ENCODE data around the gene RTCA. TPM values are rescaled to one million over a fixed set of nuclear protein-coding genes. Genes with fewer than 3 reads are reported as not detected.

The RTCA gene
- total RNA-seq, 2 donors from 2014 or later, result 20.2 to 30.7 TPM

GRCh38 chr1:100305954-100306353, 39.9 kb downstream of the RTCA start:
- no peak overlapping the region for H3K4me3 ChIP-seq
- DNase-seq (ENCODE audit: low spot score), result no peak
- no peak overlapping the region for H3K27ac ChIP-seq
- no peaks in the 10 kb centered on the region for H3K27me3 ChIP-seq
- TF ChIP-seq CTCF (IDR thresholded peaks at IDR 0.05), result no peak
- H3K4me1 ChIP-seq, result no peaks in the 10 kb centered on the region
- no peaks in the 10 kb centered on the region for H3K9me3 ChIP-seq
- H3K36me3 ChIP-seq, result no peaks in the 10 kb centered on the region

GRCh38 chr1:100306735-100307313, 40.8 kb downstream of the RTCA start:
- DNase-seq (ENCODE audit: low spot score), result no peak
- Histone ChIP-seq H3K27me3 (no peaks in the 10 kb centered on the region), H3K9me3 (no peaks in the 10 kb centered on the region), H3K4me1 (no peaks in the 10 kb centered on the region), H3K27ac (no peak overlapping the region), H3K36me3 (no peaks in the 10 kb centered on the region), H3K4me3 (no peak overlapping the region)
- TF ChIP-seq CTCF (IDR thresholded peaks at IDR 0.05), result no peak

GRCh38 chr1:100308777-100309176, 42.8 kb downstream of the RTCA start:
- DNase-seq (ENCODE audit: low spot score), result no peak
- Histone ChIP-seq H3K9me3 (no peaks in the 10 kb centered on the region), H3K27ac (no peak overlapping the region), H3K4me3 (no peak overlapping the region), H3K4me1 (no peaks in the 10 kb centered on the region), H3K27me3 (no peaks in the 10 kb centered on the region), H3K36me3 (no peaks in the 10 kb centered on the region)
- no peak for TF ChIP-seq CTCF (IDR thresholded peaks at IDR 0.05)

- Histone ChIP-seq H3K4me1 (no peaks in the 10 kb centered on the region), H3K36me3 (no peaks in the 10 kb centered on the region), H3K4me3 (no peak overlapping the region), H3K27me3 (no peaks in the 10 kb centered on the region), H3K9me3 (no peaks in the 10 kb centered on the region), H3K27ac (no peak overlapping the region)
- DNase-seq (ENCODE audit: low spot score), result no peak
- no peak for TF ChIP-seq CTCF (IDR thresholded peaks at IDR 0.05)
Observed at GRCh38 chr1:100309863-100310262, 43.8 kb downstream of the RTCA start.

GRCh38 chr1:100313382-100313781, 47.4 kb downstream of the RTCA start:
- H3K4me3 ChIP-seq, result no peak overlapping the region
- no peak overlapping the region for H3K27ac ChIP-seq
- H3K36me3 ChIP-seq, result no peaks in the 10 kb centered on the region
- TF ChIP-seq CTCF (IDR thresholded peaks at IDR 0.05), result no peak
- no peaks in the 10 kb centered on the region for H3K27me3 ChIP-seq
- DNase-seq (ENCODE audit: low spot score), result no peak
- H3K9me3 ChIP-seq, result peaks cover 0 to 10% of the 10 kb centered on the region in 2 donors
- H3K4me1 ChIP-seq, result no peaks in the 10 kb centered on the region

- peaks cover 0 to 26% of the 10 kb centered on the region in 2 donors for H3K9me3 ChIP-seq
- no peak for TF ChIP-seq CTCF (IDR thresholded peaks at IDR 0.05)
Observed at GRCh38 chr1:100316622-100317021, 50.6 kb downstream of the RTCA start.

More at GRCh38 chr1:100316622-100317021, 50.6 kb downstream of the RTCA start:
- no peak for DNase-seq (ENCODE audit: low spot score)
- no peaks in the 10 kb centered on the region for H3K36me3 ChIP-seq
- no peak overlapping the region for H3K27ac ChIP-seq
- no peaks in the 10 kb centered on the region for H3K27me3 ChIP-seq
- no peak overlapping the region for H3K4me3 ChIP-seq
- H3K4me1 ChIP-seq, result no peaks in the 10 kb centered on the region
